ELF-1 (cell line): Measurements from ENCODE around the gene CTXN2.
A peak's percentile ranks its signal among the peaks of the same experiment; 100 is the strongest.

ENCODE experiments used
- DNase-seq: peaks from one replicate; pipeline ENCODE4 v3.0.0-alpha.2; 2016; ENCODE audit warnings: low read depth, low spot score

CTXN2 gene

GRCh38 chr15:48191574-48192225 lies at the start of gene CTXN2:
Gene CTXN2 (plus strand): TSS chr15:48191665. CDS start chr15:48201301, 9,636 bp downstream.
- DNase-seq = peak; percentile 24

GRCh38 chr15:48143856-48144255 lies 47.6 kb upstream of the CTXN2 start:
- DNase-seq = no peak

- DNase-seq = no peak
Observed at GRCh38 chr15:48144889-48145288, 46.6 kb upstream of the CTXN2 start.

- DNase-seq = no peak
Observed at GRCh38 chr15:48145923-48146322, 45.5 kb upstream of the CTXN2 start.

GRCh38 chr15:48147358-48147757 lies 44.1 kb upstream of the CTXN2 start:
- no peak for DNase-seq

GRCh38 chr15:48149858-48150257 lies 41.6 kb upstream of the CTXN2 start:
- no peak for DNase-seq

- DNase-seq = no peak
Observed at GRCh38 chr15:48153526-48153925, 37.9 kb upstream of the CTXN2 start.

GRCh38 chr15:48168616-48169015 lies 22.8 kb upstream of the CTXN2 start:
- DNase-seq = no peak

- DNase-seq = no peak
Observed at GRCh38 chr15:48170981-48171380, 20.5 kb upstream of the CTXN2 start.

- DNase-seq = no peak
Observed at GRCh38 chr15:48175126-48175525, 16.3 kb upstream of the CTXN2 start.

- no peak for DNase-seq
Observed at GRCh38 chr15:48176112-48176511, 15.4 kb upstream of the CTXN2 start.

- DNase-seq = no peak
Observed at GRCh38 chr15:48176957-48177356, 14.5 kb upstream of the CTXN2 start.

GRCh38 chr15:48177383-48177765 lies 14.1 kb upstream of the CTXN2 start:
- DNase-seq = no peak

GRCh38 chr15:48177766-48178647 lies 13.5 kb upstream of the CTXN2 start, which contains the start of gene MYEF2:
Gene MYEF2 (minus strand): TSS chr15:48178295. CDS start chr15:48178237, 58 bp downstream.
- peak; percentile 83 for DNase-seq

- no peak for DNase-seq
Observed at GRCh38 chr15:48178648-48178931, 12.9 kb upstream of the CTXN2 start.

GRCh38 chr15:48182749-48183148 lies 8.7 kb upstream of the CTXN2 start:
- DNase-seq = no peak

- no peak for DNase-seq
Observed at GRCh38 chr15:48185529-48185928, 5.9 kb upstream of the CTXN2 start.

GRCh38 chr15:48186271-48186670 lies 5.2 kb upstream of the CTXN2 start:
- no peak for DNase-seq

- DNase-seq = peak; percentile 82
Observed at GRCh38 chr15:48190932-48191573, 412 bp upstream of the CTXN2 start.

- peak; percentile 8 for DNase-seq
Observed at GRCh38 chr15:48202068-48202467, 10.6 kb downstream of the CTXN2 start.

GRCh38 chr15:48205981-48206380 lies 14.5 kb downstream of the CTXN2 start, which contains the start of gene SLC12A1:
Gene SLC12A1 (plus strand): TSS chr15:48206302. CDS start chr15:48207720, 1,418 bp downstream.
- DNase-seq = no peak

- DNase-seq = no peak
Observed at GRCh38 chr15:48221261-48221660, 29.8 kb downstream of the CTXN2 start.
